Heart left ventricle (tissue), 13 donors: ENCODE results near the gene PRKG2.

ENCODE experiments used
- POLR2A ChIP-seq, 2 donors: fragments of 450-650 bp; IDR thresholded peaks; one replicate each; pipeline ENCODE4 v1.6.1; 2017; ENCODE audit warnings: antibody characterized with exemption in 2 of 2, mild to moderate bottlenecking in 2 of 2, moderate library complexity in 2 of 2
- TF ChIP-seq, protein P1 (sequence below), 12 donors: fragments of 200-600 bp; sonication (generic) in 4 of 12; IDR thresholded peaks; one replicate each; pipeline versions ENCODE4 v1.5.0 to v1.8.0; 2018 to 2022; ENCODE audit warnings: antibody characterized with exemption in 12 of 12, mild to moderate bottlenecking in 5 of 12
- donor health status: ischemic (EF 13 %, LVEDD 7.1; RV severe dilation, severe dysfunction).
- donor health status: DM: no; HTN: yes; CAD: no.
- donor health status: DM: no; HTN: no; CAD: no.
- donor health status: ischemic (EF 25% LVEDD 6.9; RV normal size, moderate dysfunction).
- donor health status: ischemic (EF 25% LVEDD 5.7; RV mildly dilated, moderate dysfunction).
- donor health status: ischemic (EF 35%, LVEDD 5.7; RV mildly dilated, moderate dysfunction).
- donor health status: nonischemic (EF 11% LVEDD 7.7; RV severe dilation, severe dysfunction).
- donor health status: DM: yes; HTN: yes; CAD: no.
- donor health status: PGD.
- donor health status: ischemic (EF 29% LVEDD 5.4; RV normal size, mild dysfunction).
- donor health status: nonischemic (EF 23%, LVEDD 6.1; RV moderate dilation, normal function).

DNA sequence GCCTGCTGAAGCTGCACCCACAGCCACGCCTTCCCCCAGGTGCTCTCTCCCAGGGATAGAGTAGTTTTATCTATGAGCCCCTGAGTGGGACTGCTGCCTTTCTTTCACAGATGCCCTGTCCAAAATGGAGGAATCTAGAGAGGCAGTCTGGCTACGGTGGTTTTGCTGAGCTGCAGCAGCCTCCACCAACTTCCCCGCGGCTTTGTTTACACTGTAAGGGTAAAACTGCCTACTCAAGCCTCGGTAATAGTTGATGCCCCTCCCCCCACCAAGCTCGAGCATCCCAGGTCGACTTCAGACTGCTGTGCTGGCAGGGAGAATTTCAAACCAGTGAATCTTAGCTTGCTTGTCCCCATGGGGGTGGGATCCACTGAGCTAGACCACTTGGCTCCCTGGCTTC lies 84.5 kb downstream of the PRKG2 start:
- TF ChIP-seq, protein P1, sequence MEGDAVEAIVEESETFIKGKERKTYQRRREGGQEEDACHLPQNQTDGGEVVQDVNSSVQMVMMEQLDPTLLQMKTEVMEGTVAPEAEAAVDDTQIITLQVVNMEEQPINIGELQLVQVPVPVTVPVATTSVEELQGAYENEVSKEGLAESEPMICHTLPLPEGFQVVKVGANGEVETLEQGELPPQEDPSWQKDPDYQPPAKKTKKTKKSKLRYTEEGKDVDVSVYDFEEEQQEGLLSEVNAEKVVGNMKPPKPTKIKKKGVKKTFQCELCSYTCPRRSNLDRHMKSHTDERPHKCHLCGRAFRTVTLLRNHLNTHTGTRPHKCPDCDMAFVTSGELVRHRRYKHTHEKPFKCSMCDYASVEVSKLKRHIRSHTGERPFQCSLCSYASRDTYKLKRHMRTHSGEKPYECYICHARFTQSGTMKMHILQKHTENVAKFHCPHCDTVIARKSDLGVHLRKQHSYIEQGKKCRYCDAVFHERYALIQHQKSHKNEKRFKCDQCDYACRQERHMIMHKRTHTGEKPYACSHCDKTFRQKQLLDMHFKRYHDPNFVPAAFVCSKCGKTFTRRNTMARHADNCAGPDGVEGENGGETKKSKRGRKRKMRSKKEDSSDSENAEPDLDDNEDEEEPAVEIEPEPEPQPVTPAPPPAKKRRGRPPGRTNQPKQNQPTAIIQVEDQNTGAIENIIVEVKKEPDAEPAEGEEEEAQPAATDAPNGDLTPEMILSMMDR (IDR thresholded peaks at IDR 0.05), result no peak
- no peak for TF ChIP-seq POLR2A (IDR thresholded peaks at IDR 0.05)
